AG10803 (cell line): ENCODE results near the gene TMEM132A.
"Not testable (repeated sequence)": the region's sequence is repeated elsewhere in the genome, so short reads cannot be mapped to it uniquely, and the experiment has no call there.

Source experiments
- DNase-seq: peaks from one replicate; pipeline ENCODE4 v3.0.0; 2010; ENCODE audit warnings: low read depth
- H3K4me3 ChIP-seq: 2 replicates; pipeline ENCODE4 v1.5.1; 2011; ENCODE audit warnings: mild to moderate bottlenecking, low read length, control low read depth
- TF ChIP-seq, protein P1 (sequence below): conservative IDR thresholded peaks from 2 replicates; pipeline ENCODE4 v1.5.1; 2011; ENCODE audit warnings: mild to moderate bottlenecking, low read length, control low read depth, inconsistent platforms

The TMEM132A gene

DNA sequence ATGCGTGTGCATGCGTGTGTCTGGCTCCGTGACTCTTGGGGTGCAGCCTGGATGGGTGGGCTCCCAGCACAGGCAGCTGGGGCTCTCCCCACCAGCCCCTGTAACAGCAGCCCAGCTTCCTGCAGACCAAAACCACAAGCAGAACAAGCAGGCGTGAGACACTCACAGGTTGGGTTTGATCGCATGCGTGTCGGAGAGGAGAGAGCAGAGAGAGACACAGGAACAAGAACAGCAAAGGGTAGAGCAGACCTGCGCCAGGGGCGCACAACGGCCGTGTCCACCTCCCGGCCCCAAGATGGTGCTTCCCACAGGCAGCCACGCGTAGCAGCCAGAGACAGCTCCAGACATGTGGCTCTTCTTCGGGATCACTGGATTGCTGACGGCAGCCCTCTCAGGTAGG lies 47.3 kb downstream of the TMEM132A start, which contains the start of gene CD6:
TSS of gene CD6 (plus strand) at position 161 of the 400 bp plus-strand sequence. CDS start at position 347, 186 bp downstream.
- H3K4me3 ChIP-seq: no peak within 1 kb of the TSS
- no peak for DNase-seq
- TF ChIP-seq, protein P1, sequence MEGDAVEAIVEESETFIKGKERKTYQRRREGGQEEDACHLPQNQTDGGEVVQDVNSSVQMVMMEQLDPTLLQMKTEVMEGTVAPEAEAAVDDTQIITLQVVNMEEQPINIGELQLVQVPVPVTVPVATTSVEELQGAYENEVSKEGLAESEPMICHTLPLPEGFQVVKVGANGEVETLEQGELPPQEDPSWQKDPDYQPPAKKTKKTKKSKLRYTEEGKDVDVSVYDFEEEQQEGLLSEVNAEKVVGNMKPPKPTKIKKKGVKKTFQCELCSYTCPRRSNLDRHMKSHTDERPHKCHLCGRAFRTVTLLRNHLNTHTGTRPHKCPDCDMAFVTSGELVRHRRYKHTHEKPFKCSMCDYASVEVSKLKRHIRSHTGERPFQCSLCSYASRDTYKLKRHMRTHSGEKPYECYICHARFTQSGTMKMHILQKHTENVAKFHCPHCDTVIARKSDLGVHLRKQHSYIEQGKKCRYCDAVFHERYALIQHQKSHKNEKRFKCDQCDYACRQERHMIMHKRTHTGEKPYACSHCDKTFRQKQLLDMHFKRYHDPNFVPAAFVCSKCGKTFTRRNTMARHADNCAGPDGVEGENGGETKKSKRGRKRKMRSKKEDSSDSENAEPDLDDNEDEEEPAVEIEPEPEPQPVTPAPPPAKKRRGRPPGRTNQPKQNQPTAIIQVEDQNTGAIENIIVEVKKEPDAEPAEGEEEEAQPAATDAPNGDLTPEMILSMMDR: no peak

DNA sequence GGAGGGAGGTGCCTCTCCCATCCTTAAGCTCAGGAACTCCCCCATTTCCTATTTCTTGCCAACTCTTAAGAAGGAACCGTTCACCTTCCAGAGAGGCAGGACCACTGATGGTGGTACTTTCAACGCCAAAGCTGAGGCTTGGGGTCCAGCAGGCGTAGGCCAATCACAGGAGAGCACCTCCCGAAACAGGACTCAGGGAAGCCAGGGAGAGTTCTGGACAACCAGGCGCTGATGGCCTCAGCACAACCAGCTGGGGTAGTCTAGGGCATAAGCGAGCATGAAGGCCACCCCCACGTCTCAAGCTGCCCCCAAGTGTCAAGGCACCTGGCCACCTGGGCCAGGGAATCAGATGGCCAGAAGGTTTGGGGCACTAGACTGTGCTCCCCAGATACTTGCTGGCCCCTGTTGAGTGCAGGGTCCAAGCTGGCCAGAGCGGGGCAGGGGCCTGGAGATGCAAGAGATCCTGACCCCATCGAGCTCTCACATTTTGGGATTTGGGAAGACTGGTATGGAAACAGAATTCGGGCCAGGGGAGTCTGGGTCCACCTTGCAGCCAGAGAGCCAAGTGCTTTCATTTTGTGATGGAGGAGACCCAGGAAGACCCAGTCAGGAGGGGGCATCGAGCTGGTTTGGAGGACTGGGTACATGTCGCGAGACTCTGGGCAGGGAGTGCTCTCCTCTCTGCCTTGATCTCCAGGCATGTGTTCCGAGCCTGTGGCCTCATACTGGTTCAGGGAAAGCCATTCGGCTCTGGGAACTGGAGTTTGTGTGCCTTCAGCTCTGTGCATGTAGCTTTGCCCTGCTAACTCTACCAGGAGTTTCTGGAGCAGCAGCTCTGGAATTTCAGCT lies 48.1 kb downstream of the TMEM132A start:
- TF ChIP-seq, protein P1: no peak
- DNase-seq: no peak
- H3K4me3 ChIP-seq: no peak overlapping the region

DNA sequence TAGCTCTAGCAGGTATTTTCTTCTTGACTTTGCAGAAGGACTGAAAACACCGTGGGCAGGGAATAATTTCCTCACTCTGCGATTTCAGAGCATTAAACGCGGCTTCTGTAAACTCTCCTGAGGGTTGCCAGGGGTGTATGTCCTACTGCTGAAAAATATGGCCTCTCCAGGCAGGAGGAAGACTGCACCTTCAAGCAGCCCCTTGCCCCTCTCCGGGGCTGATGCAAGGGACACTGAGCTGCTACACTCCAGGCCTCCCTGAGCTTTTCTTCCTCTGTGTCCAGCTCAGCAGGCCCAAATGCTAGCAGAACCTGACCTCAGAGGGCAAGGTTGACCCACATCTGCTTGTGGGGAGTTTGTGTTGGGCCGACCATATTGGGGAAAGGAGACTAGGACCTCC lies 49.4 kb downstream of the TMEM132A start:
- TF ChIP-seq, protein P1: no peak

DNA sequence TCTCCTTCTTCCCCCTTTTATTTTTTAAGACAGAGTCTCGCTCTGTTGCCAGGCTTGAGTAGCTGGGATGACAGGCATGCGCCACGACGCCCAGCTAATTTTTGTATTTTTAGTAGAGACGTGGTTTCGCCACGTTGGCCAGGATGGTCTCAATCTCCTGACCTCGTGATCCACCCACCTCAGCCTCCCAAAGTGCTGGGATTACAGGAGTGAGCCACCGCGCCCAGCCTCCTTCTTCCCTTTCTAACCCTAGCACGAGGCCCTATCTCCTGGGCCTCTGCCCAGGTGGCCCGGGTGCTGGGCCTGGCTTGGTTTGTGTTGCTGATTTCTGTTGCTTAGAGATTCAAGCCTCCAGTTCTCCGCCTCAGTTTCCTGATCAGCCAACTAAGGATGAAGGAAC lies 50.1 kb downstream of the TMEM132A start:
- DNase-seq, H3K4me3 ChIP-seq: not testable (repeated sequence)

More for the DNA sequence above, 49.4 kb downstream of the TMEM132A start:
- DNase-seq: no peak
- H3K4me3 ChIP-seq: no peak overlapping the region

DNA sequence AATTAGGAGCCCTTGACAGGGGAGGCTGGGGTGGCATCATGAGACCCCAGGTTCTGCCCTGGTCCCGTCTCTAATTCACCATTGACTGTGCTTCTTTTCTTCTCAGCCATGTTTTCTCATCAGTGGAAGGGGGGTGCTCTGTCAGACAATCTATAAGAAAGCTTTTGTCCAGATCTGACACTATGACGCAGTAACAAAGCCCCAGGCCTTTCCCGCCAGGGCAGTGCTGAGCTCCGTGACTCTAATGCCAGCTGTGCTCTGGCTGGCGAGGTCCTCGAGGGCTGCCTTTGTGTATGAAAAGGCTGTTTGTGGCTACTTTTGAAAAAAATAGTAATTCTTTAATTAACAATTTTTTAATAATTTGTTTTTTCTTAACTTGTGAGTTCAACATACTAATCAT lies 50.5 kb downstream of the TMEM132A start:
- no peak for DNase-seq
- TF ChIP-seq, protein P1: no peak

DNA sequence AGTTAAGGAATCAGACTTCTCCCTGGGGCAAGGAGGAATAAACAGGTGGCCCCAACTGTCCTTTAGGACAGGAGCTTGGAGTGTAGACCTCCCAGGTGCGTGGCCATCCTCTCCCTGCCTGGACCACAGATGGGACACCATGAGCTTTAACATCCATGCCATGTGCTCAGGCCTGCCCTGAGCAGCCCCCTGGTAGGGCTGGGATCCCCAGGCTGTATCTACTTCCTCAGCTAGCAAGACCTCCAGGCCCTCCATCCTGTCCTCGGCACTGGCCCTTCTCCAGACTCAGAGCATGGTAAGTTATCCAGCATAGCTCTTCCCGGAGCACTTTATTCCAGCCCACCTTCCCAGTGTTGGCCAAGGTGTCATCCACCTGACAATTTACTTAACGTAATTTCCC lies 53.0 kb downstream of the TMEM132A start:
- DNase-seq: no peak
- H3K4me3 ChIP-seq: no peak overlapping the region
- TF ChIP-seq, protein P1: no peak

More for the DNA sequence above, 50.5 kb downstream of the TMEM132A start:
- no peak overlapping the region for H3K4me3 ChIP-seq

DNA sequence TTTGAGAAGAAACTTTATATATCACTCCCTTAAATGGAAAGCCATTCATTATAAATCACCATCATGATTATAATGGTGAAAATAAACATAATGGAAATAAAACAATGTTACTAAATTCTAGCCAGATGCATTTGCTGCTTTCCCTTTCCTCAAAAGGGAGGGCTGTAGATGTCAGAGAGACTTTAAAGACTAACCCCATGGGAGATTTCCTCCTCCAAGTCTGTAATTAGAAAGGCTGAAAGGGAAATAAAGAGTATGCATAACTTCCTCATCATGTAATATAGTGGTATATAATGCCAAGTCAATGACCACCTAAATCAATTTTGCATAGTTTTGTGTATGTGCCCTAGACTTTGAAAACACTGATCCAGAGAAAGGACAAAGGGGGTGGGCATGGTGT lies 53.6 kb downstream of the TMEM132A start:
- no peak overlapping the region for H3K4me3 ChIP-seq
- TF ChIP-seq, protein P1: no peak
- no peak for DNase-seq
